KOPT-K1 (cell line): ENCODE data around the gene DPPA5.
"Not testable (repeated sequence)": the region's sequence is repeated elsewhere in the genome, so short reads cannot be mapped to it uniquely, and the experiment has no call there.

Source experiments
- H3K27ac ChIP-seq: fragments of 200-600 bp; sonication (generic); 2 replicates; pipeline ENCODE4 v1.5.1; 2016; ENCODE audit warnings: antibody characterized with exemption, mild to moderate bottlenecking, low read depth, low read length; ENCODE audit not compliant: poor library complexity, severe bottlenecking
- H3K36me3 ChIP-seq: fragments of 200-600 bp; sonication (generic); 2 replicates; pipeline ENCODE4 v1.5.1; 2017; ENCODE audit warnings: antibody characterized with exemption, mild to moderate bottlenecking, low read length, moderate library complexity; ENCODE audit not compliant: insufficient read depth
- H3K9me3 ChIP-seq: fragments of 200-600 bp; sonication (generic); 2 replicates; pipeline ENCODE4 v1.5.1; 2017; ENCODE audit warnings: antibody characterized with exemption, low read length, mild to moderate bottlenecking; ENCODE audit not compliant: insufficient read depth, poor library complexity, severe bottlenecking

Gene DPPA5

GRCh38 chr6:73353636-73354593, at the start of gene DPPA5:
TSS of gene DPPA5 (minus strand) at chr6:73354276. CDS start at chr6:73354225, 51 bp downstream.
- H3K36me3 ChIP-seq: no peaks in the 10 kb centered on the region
- no peak within 1 kb of the TSS for H3K27ac ChIP-seq
- H3K9me3 ChIP-seq: no peaks in the 10 kb centered on the region

- H3K9me3 ChIP-seq: no peaks in the 10 kb centered on the region
- H3K27ac ChIP-seq: no peak overlapping the region
- H3K36me3 ChIP-seq: no peaks in the 10 kb centered on the region
Measured at GRCh38 chr6:73400656-73401055, 46.6 kb upstream of the DPPA5 start.

- no peaks in the 10 kb centered on the region for H3K9me3 ChIP-seq
- no peaks in the 10 kb centered on the region for H3K36me3 ChIP-seq
- no peak overlapping the region for H3K27ac ChIP-seq
Measured at GRCh38 chr6:73395875-73396274, 41.8 kb upstream of the DPPA5 start.

- Histone ChIP-seq H3K9me3 (no peaks in the 10 kb centered on the region), H3K27ac (no peak within 1 kb of the TSS), H3K36me3 (no peaks in the 10 kb centered on the region)
Measured at GRCh38 chr6:73394577-73395354, 40.7 kb upstream of the DPPA5 start, which contains the start of gene DDX43. TSS of gene DDX43 (plus strand) at chr6:73394828. CDS start at chr6:73394906, 78 bp downstream.

GRCh38 chr6:73393278-73393677, 39.2 kb upstream of the DPPA5 start:
- no peaks in the 10 kb centered on the region for H3K9me3 ChIP-seq
- H3K36me3 ChIP-seq: no peaks in the 10 kb centered on the region
- no peak overlapping the region for H3K27ac ChIP-seq

GRCh38 chr6:73392188-73392587, 38.1 kb upstream of the DPPA5 start:
- H3K27ac ChIP-seq, H3K36me3 ChIP-seq, H3K9me3 ChIP-seq: not testable (repeated sequence)

GRCh38 chr6:73391675-73392074, 37.6 kb upstream of the DPPA5 start:
- H3K27ac ChIP-seq: no peak overlapping the region
- H3K36me3 ChIP-seq: no peaks in the 10 kb centered on the region

GRCh38 chr6:73389854-73390253, 35.8 kb upstream of the DPPA5 start:
- Histone ChIP-seq H3K36me3 (no peaks in the 10 kb centered on the region), H3K9me3 (no peaks in the 10 kb centered on the region), H3K27ac (no peak overlapping the region)

More at GRCh38 chr6:73391675-73392074, 37.6 kb upstream of the DPPA5 start:
- no peaks in the 10 kb centered on the region for H3K9me3 ChIP-seq

GRCh38 chr6:73388800-73389512, 34.9 kb upstream of the DPPA5 start:
- H3K27ac ChIP-seq: no peak overlapping the region
- H3K36me3 ChIP-seq: no peaks in the 10 kb centered on the region
- H3K9me3 ChIP-seq: no peaks in the 10 kb centered on the region

GRCh38 chr6:73388433-73388799, 34.3 kb upstream of the DPPA5 start:
- no peak overlapping the region for H3K27ac ChIP-seq
- H3K9me3 ChIP-seq: no peaks in the 10 kb centered on the region

GRCh38 chr6:73382462-73383113, 28.5 kb upstream of the DPPA5 start:
- Histone ChIP-seq H3K36me3 (no peaks in the 10 kb centered on the region), H3K27ac (no peak overlapping the region), H3K9me3 (no peaks in the 10 kb centered on the region)

More at GRCh38 chr6:73388433-73388799, 34.3 kb upstream of the DPPA5 start:
- no peaks in the 10 kb centered on the region for H3K36me3 ChIP-seq

- H3K36me3 ChIP-seq, H3K9me3 ChIP-seq, H3K27ac ChIP-seq: not testable (repeated sequence)
Measured at GRCh38 chr6:73381531-73381930, 27.5 kb upstream of the DPPA5 start.

GRCh38 chr6:73377225-73377624, 23.1 kb upstream of the DPPA5 start:
- H3K36me3 ChIP-seq: no peaks in the 10 kb centered on the region
- peaks cover 5% of the 10 kb centered on the region for H3K9me3 ChIP-seq
- no peak overlapping the region for H3K27ac ChIP-seq

- no peaks in the 10 kb centered on the region for H3K36me3 ChIP-seq
- H3K27ac ChIP-seq: no peak overlapping the region
- H3K9me3 ChIP-seq: peaks cover 22% of the 10 kb centered on the region
Measured at GRCh38 chr6:73375216-73375615, 21.1 kb upstream of the DPPA5 start.
